DMS79 (cell line): ENCODE results near the gene ANKRD29.

Experiments used
- DNase-seq: peaks from one replicate; lab custom pipeline; 2025; lab: John Stamatoyannopoulos, UW

The ANKRD29 gene

GRCh38 chr18:23684515-23685197, 21.9 kb upstream of the ANKRD29 start:
- no peak for DNase-seq

GRCh38 chr18:23683671-23684070, 21.0 kb upstream of the ANKRD29 start:
- DNase-seq, result no peak

- DNase-seq, result no peak
Measured at GRCh38 chr18:23683155-23683554, 20.4 kb upstream of the ANKRD29 start.

- DNase-seq, result no peak
Measured at GRCh38 chr18:23682472-23682871, 19.8 kb upstream of the ANKRD29 start.

- no peak for DNase-seq
Measured at GRCh38 chr18:23682045-23682444, 19.3 kb upstream of the ANKRD29 start.

- DNase-seq, result no peak
Measured at GRCh38 chr18:23675896-23676295, 13.2 kb upstream of the ANKRD29 start.

GRCh38 chr18:23675236-23675635, 12.5 kb upstream of the ANKRD29 start:
- no peak for DNase-seq

- no peak for DNase-seq
Measured at GRCh38 chr18:23673725-23674124, 11.0 kb upstream of the ANKRD29 start.

GRCh38 chr18:23671564-23671963, 8.9 kb upstream of the ANKRD29 start:
- no peak for DNase-seq

- no peak for DNase-seq
Measured at GRCh38 chr18:23669804-23670405, 7.2 kb upstream of the ANKRD29 start.

GRCh38 chr18:23669202-23669766, 6.6 kb upstream of the ANKRD29 start:
- no peak for DNase-seq

- no peak for DNase-seq
Measured at GRCh38 chr18:23668731-23669130, 6.0 kb upstream of the ANKRD29 start.

GRCh38 chr18:23667114-23667513, 4.4 kb upstream of the ANKRD29 start:
- DNase-seq, result no peak

GRCh38 chr18:23664674-23665073, 2.0 kb upstream of the ANKRD29 start:
- DNase-seq, result no peak

GRCh38 chr18:23661735-23662308, 889 bp downstream of the ANKRD29 start:
- DNase-seq, result no peak

GRCh38 chr18:23658285-23658684, 4.4 kb downstream of the ANKRD29 start:
- DNase-seq, result no peak

GRCh38 chr18:23652232-23652631, 10.5 kb downstream of the ANKRD29 start:
- DNase-seq, result no peak

- no peak for DNase-seq
Measured at GRCh38 chr18:23650968-23651927, 11.5 kb downstream of the ANKRD29 start.

- no peak for DNase-seq
Measured at GRCh38 chr18:23648940-23649607, 13.6 kb downstream of the ANKRD29 start.

GRCh38 chr18:23648456-23648855, 14.3 kb downstream of the ANKRD29 start:
- DNase-seq, result no peak

GRCh38 chr18:23646282-23646681, 16.4 kb downstream of the ANKRD29 start:
- DNase-seq, result no peak
